GM18502 (cell line): ENCODE data around the gene CGB7.
"Not testable (repeated sequence)": the region's sequence is repeated elsewhere in the genome, so short reads cannot be mapped to it uniquely, and the experiment has no call there.

Source experiments
- ATAC-seq: cut with Tn5 transposase; IDR thresholded peaks from one replicate; pipeline ENCODE4 v1.9.1; 2021; ENCODE audit warnings: mild to moderate bottlenecking; ENCODE audit not compliant: unreplicated experiment, poor library complexity

Gene CGB7

DNA sequence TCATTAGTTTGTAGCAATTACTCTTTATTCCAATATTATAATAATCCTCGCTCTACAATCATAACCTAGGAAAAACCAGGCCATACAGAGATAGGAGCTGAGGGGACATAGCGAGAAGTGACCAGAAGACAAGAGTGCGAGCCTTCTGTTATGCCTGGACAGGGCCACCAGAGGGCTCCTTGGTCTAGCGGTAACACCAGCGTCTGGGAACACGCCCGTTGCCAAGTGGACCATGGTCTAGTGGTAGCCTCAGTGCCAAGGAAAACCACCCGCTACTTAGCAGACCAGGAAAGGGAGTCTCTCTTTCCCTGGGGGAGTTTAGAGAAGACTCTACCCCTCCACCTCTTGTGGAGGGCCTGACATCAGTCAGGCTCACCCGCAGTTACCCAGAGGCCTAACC lies 17.3 kb upstream of the CGB7 start:
- ATAC-seq, result not testable (repeated sequence)

GRCh38 chr19:49073514-49074378 lies 16.2 kb upstream of the CGB7 start:
- ATAC-seq, result no peak

GRCh38 chr19:49071860-49072547 lies 14.5 kb upstream of the CGB7 start:
- no peak for ATAC-seq

- no peak for ATAC-seq
These were observed 12.9 kb upstream of the CGB7 start for GRCh38 chr19:49070416-49070815.

DNA sequence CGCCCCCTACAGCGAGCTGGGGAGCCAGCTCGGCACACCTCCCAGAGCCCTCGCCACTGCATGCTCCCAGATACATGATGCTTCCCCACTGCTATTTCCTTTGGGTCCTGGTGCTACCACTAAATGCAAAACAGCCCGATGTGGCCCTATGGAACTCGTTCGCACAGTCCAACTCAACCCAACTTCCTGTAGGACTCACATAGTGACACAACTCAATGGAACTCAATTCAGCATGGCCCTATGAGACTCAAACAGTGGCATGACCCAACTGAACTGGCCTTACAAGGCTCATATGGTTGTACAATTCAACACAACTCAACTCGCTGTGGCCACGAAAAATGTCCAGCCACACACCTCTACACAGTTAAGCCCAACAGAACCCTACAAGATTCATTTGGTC lies 11.5 kb upstream of the CGB7 start:
- no peak for ATAC-seq

- ATAC-seq, result no peak
These were observed 10.0 kb upstream of the CGB7 start for GRCh38 chr19:49067554-49067953.

DNA sequence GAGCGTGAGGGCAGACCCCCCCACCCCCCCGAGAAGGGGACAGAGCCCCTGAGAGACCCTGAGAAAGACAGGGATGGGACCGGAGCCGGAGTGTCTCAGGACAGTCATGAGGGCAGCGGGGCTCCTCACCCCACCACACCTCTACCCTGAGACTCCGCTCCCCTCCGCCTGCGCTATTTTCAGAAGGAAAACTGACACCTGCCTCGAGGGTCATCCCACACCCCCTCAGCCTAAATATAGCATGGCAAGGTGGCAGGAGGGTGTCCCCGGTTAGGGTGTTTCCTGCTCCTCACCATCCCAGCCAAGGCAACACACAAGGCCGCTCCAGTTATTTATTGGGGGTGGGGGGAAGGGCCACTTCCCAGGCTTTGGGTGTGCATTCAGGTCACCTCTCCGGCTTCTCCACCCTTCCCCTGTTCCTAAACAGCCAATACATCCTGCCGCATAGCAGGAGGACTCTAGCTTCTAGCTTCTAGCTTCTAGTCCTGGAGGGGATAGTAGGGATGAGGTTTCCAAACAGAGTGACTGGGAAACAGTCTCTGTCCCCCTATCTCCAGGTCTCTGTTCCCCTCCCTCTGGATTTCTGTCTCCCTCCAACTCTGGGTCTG lies 8.5 kb upstream of the CGB7 start:
- ATAC-seq, result no peak

DNA sequence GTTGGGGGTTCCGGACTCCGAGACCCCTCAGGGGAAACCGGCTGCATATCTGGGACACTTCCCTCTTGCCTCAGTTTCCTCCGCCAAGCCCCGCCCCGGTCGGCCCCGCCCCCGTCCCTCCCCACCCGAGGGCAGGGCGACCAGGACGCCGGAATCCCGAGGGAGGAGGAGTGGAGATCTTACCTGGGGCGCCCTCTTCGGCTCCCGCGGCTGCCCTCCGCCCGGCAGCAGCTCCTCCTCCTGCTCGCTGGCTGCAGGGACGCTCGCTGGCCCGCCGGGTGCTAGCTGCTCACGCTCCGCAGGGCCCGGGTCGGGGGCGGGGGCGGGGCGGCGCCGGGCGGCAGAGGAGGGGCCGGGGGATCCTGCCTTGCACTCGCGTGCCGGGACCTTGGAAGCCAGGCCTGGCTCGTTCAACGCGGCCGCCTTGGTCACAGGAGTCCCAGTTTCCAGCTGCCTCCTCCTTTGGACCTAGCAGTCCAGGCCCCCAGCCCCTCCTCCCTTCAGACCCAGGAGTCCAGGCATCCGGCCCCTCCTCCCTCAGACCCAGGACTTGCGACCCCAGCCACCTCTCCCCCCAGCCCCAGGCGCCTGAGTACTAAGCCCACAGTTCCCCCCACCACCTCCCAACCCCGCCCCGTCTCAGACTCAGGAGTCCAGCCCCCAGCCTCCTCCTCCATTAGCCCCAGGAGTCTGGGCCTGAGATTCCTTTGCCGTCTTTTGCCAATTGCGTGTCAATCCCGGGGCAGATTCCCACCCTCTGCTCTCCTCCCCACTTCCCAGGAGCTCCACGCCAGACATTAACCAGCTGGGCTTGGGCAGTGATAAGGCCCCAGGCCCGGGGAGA lies 7.4 kb upstream of the CGB7 start, which contains the start of gene NTF4:
TSS of gene NTF4 (minus strand) at position 51 of the 844 bp plus-strand sequence. CDS start 2,821 bp downstream, outside the sequence.
- ATAC-seq, result no peak

GRCh38 chr19:49064029-49064629 lies 6.6 kb upstream of the CGB7 start:
- no peak for ATAC-seq

DNA sequence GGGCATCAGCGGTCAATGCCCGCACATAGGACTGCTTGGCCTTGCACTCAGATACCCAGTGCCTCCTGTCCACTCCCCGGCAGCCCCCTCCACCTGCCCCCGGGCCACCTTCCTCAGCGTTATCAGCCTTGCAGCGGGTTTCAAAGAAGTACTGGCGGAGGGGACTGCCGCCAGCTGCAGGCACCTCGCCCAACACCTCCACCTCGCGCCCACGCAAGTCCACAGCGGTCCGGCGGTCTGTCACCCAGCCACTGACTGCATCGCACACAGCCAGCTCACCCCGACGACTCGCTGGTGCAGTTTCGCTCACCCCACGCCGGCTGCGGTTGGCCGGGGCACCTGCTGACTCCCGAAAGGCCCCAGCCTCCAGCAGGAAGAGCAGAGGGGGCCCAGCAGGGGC lies 3.9 kb upstream of the CGB7 start:
- ATAC-seq, result no peak

DNA sequence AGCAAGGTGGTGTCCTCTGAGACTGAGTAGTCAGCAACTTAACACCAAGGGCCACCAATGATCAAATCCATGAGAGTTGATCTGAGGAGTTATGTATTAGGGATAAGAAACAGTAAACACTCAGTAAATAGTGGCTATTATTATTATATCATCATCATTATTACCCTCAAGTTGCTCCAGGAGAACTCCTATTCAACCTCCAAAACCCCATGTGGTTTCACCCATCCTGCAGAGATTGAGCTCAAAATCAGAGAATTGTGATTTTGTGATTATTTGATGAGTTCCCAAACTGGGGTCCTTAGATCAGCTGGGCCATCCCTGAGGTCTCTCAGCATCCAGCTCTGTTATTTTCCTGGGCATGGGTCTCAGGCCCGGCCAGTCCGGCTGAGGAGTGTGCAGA lies 3.5 kb upstream of the CGB7 start:
- ATAC-seq, result no peak

DNA sequence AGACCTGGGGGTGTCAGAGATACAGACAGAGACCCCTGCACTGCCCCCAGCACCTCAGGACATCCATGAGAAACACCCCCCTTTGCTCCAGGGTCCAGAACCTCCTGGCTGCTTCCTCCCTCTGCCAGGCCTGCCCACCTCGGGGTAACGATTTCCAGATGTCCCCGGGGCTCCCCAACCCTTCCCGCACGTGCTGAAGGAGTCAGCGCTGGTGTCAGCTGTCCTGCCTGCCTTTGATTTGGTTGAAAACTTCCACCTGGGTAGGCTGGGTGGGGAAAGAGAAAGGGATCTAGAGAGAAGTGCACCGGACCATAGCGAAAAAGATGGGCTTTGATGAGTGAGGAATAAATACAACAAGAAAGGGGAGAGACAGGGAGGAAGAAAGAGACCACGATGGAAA lies 1.5 kb upstream of the CGB7 start:
- no peak for ATAC-seq

- ATAC-seq, result no peak
These were observed 1.0 kb upstream of the CGB7 start for GRCh38 chr19:49058562-49058961.

- not testable (repeated sequence) for ATAC-seq
These were observed 500 bp downstream of the CGB7 start for GRCh38 chr19:49056902-49057596.

- no peak for ATAC-seq
These were observed 1.2 kb downstream of the CGB7 start for GRCh38 chr19:49056101-49056901.

GRCh38 chr19:49050376-49051033 lies 7.0 kb downstream of the CGB7 start:
- ATAC-seq, result not testable (repeated sequence)

GRCh38 chr19:49049834-49050233 lies 7.7 kb downstream of the CGB7 start:
- not testable (repeated sequence) for ATAC-seq

- ATAC-seq, result not testable (repeated sequence)
These were observed 8.5 kb downstream of the CGB7 start, which contains the start of gene CGB8 for GRCh38 chr19:49049011-49049410. CGB8 (minus strand) TSS chr19:49049111; CDS start chr19:49048739, 372 bp downstream.
